NCI-H2227 (cell line): ENCODE data around the gene MRPL17.
"Not testable (repeated sequence)": the region's sequence is repeated elsewhere in the genome, so short reads cannot be mapped to it uniquely, and the experiment has no call there.

Experiments
- DNase-seq: peaks from one replicate; lab custom pipeline; 2025; ENCODE audit not compliant: unreplicated experiment; lab: John Stamatoyannopoulos, UW

MRPL17 gene

DNA sequence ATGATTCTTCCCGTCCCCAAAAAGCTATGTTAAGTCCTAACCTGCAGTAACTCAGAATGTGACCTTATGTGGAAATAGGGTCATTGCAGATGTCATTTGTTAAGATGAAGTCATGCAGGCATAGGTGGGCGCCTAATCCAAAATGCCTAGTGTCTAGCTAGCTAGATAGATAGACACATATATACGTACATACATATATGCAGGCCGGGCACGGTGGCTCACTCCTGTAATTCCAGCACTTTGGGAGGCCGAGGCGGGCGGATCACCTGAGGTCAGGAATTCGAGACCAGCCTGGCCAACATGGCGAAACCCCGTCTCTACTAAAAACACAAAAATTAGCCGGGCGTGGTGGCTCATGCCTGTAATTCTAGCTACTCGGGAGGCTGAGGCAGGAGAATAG, 928 bp upstream of the MRPL17 start:
- DNase-seq = not testable (repeated sequence)

- no peak for DNase-seq
Observed at GRCh38 chr11:6682591-6682935, 577 bp downstream of the MRPL17 start.

- DNase-seq = no peak
Observed at GRCh38 chr11:6681949-6682348, 1.2 kb downstream of the MRPL17 start.

- DNase-seq = no peak
Observed at GRCh38 chr11:6681505-6681904, 1.6 kb downstream of the MRPL17 start.

- DNase-seq = no peak
Observed at GRCh38 chr11:6677018-6677417, 6.1 kb downstream of the MRPL17 start.

DNA sequence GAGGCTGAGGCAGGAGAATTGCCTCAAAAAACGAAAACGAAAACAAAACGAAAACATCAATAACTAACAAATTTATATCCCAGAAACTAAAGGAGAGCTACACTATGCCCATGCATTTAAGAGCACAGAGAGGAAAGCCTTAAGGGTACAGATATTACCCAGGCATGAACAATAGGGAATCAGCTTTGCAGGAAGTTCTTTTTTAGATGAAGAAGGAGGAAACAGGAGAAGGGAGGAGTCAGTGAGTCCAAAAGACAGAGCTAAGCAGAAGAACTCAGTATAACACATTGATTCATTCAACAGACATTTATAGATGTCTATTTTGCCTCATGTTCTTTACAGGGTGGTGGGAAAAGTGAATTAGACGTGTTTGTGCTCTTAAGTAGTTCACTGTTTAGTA, 8.3 kb downstream of the MRPL17 start:
- no peak for DNase-seq

DNA sequence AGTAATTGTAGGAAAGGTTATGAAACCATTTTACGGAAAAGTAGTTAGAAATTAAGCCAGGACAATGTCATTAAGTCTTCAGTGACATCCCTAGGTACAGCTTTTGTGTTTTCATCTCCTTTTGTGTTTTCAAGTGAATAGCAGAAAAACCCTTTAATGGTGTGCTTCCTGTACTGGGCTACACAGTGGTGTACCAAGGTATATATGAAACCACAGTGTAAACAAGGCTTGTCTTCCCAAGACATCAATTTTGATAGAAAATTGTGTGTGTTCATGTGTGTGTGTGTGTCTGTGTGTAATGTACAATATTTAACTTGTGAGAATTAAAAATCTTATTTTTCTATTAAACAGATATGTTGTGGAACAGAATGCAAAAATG, 8.9 kb downstream of the MRPL17 start:
- DNase-seq = no peak

- DNase-seq = no peak
Observed at GRCh38 chr11:6673523-6674218, 9.5 kb downstream of the MRPL17 start.

DNA sequence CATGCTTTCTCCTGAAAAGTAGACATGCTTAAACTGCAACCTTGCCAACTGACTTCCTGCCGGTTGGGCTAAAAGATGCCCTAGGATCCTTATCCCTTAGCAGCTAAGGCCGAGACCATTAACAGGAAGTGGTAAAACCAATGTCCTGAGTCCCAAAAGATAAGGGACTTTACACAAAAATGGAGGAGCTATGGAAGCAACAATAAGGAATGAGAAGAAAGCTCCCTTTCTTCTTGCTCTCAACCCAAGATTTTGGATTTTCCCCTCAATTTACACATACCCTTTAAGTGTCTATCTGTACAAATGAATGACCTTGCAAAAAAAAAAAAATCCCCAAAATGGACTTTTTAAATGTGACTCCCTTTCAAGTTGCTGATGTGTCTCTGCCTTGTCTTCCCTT, 11.1 kb downstream of the MRPL17 start:
- DNase-seq = no peak

DNA sequence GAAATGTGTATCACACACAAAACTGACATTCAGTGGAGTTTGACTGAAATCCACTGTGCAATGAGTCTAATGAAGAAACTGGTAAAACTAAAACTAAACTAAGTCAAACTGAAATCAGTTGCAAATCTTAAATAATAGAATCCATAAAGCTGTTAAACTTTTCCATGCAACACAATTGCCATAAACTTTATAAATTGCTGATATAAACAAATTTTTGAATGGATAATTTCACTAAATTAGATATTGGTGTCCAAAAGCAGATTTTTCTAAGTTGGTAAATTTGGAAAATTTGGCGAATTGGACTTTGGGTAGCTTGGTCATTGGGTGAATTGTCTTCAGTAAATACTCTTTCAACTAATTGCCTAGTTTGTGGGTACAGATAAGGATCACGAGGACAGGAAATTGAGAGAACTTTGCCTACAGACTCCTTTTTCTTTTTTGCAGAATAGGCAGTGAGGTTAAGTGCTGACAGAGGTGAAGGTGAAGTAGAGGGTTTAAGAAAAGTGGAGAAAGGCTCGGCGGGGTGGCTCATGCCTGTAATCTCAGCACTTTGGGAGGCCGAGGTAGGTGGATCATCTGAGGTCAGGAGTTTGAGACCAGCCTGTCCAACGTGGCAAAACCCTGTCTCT, 12.8 kb downstream of the MRPL17 start:
- DNase-seq = no peak

- DNase-seq = peak; percentile 17
Observed at GRCh38 chr11:6667733-6668374, 15.3 kb downstream of the MRPL17 start.

- no peak for DNase-seq
Observed at GRCh38 chr11:6666302-6667183, 16.6 kb downstream of the MRPL17 start.

DNA sequence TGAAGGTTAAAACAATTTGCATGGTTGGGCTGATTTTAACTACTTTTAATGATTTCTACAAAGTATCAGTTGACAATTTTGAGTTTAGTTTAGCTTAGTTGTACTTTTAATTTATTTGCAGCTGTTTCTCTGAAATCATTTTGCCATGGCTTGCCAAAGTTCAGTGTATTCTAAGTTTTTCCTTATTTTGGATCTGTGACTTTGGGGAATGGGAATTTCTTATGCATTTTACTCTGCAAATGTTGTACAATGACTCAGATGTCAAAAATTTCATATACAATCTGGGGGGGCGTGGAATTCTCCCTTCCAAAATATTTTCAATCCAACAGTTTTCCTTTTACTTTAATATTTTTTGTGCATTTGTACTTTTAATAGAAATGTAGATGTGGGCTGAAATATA, 18.6 kb downstream of the MRPL17 start:
- DNase-seq = no peak

DNA sequence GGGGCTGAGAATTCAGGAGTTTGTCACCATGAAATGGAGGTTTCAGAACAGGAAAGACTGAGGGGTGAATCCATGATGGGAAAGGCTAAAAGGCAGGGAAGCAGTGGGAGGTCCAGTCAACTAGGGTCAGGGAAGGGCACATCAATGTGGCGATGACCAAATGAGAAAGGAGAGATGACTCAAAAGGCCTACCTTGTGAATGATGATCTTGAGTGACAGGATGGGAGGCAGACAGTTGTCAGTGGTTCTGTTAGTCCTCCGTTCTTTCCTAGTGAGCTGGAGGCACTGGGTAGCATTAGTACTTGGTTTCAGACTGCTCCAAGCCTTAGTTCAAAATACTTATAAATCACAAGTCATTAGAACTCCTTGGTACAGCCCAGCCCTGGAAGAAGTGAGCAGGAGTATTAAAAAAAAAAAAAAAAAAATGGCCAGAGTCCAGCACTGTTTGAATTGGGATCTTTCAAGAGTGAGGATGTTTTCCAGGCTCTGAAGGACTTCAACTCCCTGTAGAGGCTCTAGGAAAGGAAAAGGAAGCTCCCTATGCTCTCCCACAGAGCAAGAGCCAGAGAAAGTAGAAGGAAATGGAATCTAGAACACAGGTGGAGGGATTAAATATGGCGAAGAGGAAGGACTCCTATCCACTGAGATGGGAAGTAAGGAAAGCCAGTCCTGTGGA, 19.2 kb downstream of the MRPL17 start:
- no peak for DNase-seq

DNA sequence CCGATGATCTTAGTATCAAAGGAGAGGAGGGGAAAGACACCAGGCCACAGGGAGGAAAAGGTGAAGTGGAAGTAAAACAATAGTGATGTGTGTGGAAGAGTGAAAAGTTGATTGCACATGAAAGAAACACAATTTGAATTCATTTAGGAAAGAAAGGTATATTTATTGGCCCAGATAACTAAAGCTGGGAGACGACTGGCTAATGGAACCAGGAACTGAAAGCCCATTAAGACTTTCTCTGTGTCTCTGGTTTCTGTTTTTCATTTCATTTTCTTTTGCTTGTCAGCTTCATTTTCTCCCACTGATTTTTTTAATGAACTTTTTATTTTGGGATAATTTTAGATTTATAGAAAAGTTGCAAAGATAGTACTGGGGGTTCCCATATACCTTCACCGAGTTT, 22.4 kb downstream of the MRPL17 start:
- DNase-seq = no peak

GRCh38 chr11:6658647-6659046, 24.5 kb downstream of the MRPL17 start:
- no peak for DNase-seq

- no peak for DNase-seq
Observed at GRCh38 chr11:6657346-6657745, 25.8 kb downstream of the MRPL17 start.

DNA sequence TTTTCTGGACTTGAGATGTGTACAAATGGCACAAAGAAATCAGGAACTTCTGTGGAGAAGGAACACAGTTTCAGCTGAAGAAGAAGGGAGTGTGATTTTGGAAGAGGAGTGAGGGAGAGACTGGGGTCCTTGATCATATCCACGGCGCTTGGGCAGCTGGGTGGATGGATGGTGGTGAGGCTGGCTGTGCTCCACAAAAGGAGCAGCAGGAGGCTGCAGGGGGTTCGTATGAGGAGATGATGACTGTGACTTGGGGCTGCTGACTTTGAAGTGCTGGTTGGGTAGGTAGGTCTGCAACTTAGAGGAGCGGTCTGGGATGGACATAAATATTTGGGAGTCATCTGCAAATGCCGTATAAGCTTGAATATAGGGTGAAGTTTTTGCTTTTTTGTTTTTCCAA, 26.2 kb downstream of the MRPL17 start:
- DNase-seq = peak; percentile 18

DNA sequence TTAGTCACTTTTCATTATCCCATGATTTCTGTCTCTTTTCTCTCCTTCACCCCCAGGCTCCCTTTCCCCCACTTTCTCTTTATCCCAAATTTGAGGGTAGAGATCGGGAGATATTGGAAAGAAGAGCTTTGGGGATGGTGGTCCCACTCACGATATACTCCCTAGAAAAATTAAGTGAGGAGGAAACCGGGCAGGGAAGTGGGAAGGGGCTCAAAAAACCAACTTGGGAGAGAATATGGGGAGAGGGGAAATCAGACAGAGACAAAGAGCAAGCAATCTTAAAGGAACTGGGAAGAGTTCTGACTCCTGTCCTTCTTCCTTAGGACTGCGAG, 26.6 kb downstream of the MRPL17 start:
- no peak for DNase-seq

- peak; percentile 71 for DNase-seq
Observed at GRCh38 chr11:6655790-6656583, 27.2 kb downstream of the MRPL17 start, which contains the start of gene DCHS1. Gene DCHS1, minus strand, starts transcription at chr11:6655809. Its CDS starts 14,196 bp downstream, at chr11:6641613.
